RKO (cell line): ENCODE data around the gene SLCO2A1.

ENCODE experiments used
- DNase-seq: peaks from one replicate; pipeline ENCODE4 v3.0.0-alpha.2; 2016; ENCODE audit warnings: low spot score

SLCO2A1 gene

DNA sequence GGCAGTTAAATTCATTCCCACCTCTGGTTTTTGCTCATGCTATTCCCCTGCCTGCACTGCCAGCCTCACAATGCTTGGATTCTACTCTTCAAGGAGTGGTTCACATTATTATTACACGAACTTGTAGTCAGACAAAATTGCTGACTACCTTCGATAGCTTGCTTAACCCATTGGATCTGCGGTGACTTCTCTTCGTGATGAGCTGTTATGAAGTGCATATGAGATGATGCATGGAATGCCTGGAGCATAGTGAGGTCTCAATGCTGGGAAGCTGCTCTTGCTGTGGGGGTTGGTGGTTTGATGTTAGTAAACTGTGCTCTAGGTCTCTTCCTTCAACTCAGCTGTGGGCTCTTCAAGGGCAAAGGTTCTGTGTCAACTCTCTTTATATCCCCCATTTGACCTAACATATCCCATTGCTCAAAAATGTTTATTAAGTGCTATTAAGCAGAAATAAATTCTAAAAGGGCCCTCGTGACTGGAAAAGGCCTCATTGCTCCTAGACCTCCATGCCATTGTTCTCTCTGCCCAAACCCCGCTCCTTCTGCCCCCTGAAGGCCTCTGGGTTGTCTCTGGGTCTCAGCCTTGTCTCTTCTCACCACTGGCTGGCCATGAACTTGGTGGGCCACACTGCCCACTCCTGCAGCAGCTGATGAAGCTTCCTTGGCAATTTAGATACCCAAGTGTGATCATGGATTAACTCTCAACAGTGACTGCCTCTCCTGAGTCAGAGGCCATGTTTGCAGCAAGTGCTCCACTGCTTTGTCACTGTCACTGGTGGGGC is 4.5 kb upstream of the SLCO2A1 start:
- DNase-seq, result no peak

DNA sequence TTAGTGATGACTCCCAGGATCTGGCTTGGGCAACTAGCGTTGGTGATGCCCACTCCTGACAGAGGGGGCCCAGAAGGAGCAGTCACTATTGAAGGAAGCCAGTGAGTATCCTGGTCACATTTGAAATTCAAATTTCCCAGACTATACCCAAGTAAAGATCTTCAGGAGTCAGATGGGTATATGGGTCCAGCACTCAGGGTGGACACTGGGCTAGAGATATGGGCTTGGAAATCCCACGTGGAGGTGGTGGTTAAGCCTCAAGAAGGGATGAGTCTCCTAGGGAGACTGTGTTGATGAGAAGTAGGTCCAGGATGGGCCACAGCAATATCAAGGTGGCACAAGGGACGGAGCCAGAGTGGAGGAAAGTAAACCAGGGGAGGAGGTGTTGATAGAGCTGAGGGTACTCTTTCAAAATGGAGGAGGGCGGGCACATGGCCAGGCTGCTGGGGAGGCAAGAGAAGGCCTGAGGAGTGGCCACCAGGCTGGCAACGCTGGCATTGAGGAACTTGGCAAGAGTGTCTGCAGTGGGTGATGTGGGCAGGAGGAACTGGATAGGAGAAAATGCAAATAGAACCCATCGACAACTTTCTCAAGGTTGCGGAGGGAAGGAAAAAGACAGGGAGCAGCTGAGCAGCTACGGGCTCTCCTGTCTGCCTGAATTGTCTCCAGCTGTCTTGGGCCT is 3.7 kb upstream of the SLCO2A1 start:
- no peak for DNase-seq

DNA sequence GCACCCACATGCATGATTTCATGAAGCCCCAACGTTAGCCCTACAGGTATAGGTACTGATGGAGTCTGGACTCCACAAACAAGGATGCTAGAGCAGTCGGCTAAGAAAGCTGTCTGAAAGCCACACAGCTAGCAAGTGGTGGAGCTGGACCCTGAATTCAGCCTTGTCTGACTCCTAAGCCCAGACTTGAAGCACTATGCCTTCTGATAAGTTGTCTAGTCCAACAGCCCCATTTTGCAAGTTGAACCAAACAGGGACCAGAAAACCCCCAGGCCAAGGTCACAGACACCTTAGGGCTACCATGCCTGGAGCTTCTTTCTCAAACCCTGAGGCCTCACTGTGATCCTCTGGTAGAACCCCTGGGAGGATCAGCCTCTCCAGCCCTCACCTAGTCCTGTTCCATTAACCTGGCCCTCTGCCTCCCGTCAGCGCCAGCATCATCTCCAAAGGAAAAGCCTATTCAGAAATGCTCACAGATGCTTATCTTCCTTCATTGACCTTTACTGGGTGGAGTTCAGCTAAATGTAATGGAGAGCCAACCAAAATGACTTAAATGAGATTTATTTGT is 1.7 kb upstream of the SLCO2A1 start:
- DNase-seq, result no peak

DNA sequence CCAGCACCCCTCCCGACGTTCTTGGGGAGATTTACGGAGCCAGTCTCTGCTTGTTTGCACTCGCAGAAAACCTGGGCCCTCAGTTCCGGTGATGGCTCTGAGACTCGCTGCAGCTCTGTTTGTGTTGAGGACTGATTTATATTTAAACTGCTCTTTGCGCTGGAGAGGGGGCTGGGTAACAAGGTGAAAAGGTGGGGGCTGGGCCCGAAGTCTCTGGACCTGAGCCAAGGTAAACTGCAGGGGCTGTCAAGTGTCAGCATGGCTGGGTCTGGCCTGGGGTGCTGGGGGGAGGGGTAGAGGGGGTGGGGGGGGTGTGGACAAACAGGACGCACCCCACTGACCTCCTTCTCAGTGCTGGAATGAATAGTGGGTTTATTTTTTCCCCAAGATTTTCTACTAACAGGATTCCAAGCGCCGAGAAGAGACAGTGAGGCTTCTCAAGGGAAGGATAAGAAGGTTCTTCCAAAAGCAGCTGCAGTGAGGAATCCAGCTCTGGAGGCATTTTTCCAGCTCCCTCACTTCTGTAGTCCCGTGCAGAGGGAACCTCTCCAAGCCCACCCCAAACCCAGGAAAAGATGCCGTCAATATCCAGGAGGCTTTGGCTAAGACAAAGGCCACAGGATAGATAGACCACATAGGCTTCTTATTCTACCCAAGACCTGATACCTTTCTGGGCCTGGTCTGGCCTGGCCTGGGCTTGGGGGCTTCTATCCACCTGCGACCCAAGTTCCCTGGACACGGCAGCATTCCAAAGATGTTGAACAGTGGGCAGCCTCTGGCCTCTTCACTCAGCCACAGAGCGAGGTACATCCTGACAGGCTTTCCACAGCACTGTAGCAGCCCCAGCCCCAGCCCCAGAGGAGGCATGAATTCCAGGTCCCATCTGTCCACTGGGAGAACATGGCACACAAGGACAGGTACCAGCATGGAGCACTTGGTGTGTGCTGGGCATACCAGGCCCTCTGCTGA is 938 bp upstream of the SLCO2A1 start:
- DNase-seq, result no peak

DNA sequence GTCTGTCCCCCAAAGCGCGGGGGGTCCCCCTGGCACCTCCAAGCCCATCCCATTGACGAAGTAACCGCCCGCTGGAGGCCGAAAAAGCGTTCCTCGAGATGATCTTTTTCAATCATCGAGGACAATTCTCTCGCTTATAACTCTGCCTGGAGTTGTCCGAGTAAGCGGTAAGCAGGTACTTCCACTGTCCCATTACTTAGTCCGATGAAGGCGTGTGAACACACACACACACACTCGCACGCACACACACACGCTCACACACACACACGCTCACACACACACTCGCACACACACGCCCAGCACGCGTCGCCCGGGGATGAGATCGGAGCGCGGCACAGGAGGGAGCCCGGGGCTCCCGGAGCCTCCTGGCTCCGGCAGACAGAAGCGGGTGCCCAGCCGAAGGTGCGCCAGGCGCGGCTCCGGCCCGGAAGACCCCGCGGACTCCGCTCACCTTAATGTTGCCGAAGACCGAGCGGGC is 430 bp downstream of the SLCO2A1 start:
- no peak for DNase-seq

DNA sequence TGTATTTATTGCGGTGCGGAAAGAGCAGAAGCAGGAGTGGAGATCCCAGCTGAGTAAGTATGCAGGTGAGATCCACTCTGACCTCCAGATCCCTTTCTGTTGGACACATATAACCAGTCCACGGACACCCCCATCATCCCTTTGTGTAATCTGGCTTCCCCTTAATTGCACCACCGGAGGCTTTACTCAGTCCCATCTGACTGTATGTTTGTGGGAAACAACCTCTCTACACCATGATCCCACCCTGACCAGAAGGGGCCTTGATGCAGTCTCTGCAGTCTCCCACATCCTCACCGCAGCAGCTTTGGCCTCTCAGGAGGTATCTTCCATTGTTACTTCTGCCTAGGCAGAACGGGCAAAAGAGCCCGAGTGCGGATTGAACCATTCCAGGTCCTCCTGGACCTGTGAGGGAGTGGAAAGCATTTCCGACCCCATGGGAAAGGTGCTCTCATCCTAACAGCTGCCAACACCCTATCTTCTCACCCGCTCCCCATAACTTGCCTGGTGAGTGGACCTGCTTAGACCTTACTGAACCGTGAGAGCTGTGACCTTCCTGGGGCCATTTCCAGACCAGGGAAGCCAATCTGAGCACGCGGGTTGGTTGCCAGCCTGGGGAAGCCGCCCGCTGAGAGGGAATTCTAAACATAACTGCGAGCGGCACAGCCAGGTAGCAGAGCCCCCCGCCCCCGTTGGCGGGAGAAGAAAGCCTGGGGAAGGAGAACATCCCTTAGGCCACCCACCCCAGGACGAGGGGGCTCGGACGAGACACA is 1.1 kb downstream of the SLCO2A1 start:
- DNase-seq, result no peak

DNA sequence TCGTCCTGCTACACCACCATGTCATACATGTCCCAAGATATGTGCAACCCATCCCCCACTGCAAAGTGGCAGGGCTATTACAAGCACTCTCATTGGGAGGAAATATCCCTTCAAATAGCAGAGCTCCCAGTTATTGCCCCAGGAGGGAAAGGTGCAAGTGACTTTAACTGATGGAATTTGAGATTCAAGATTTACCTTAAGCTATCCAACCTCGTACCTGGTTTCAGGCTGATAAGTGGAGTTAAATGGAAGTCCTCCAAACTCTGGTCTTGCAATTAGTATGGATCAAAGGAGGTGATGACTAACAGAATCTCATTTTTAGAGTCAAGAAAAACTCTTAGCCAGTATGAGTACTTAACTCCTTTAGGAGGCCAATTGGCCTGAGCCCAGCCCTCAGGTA is 2.1 kb downstream of the SLCO2A1 start:
- DNase-seq, result no peak

DNA sequence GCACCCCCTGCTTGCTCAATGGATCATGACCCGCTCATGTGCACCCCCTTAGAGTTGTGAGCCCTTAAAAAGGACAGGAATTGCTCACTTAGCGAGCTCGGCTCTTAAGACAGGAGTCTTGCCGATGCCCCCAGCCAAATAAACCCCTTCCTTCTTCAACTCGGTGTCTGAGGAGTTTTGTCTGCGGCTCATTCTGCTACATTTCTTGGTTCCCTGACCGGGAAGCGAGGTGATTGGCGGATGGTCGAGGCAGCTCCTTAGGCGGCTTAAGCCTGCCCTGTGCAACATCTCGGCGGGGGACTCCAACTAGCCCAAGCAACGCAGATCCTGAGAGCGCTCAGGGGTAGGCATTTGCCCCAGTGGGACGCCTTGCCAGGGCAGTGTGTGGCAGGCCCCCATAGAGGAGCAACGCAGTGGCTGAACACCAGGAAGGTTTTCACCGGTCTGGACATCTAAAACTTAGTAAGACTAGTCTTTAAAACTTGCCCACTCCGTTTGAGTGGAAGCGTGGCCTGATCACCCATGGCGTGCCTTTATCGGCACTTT is 9.5 kb downstream of the SLCO2A1 start:
- DNase-seq, result no peak

DNA sequence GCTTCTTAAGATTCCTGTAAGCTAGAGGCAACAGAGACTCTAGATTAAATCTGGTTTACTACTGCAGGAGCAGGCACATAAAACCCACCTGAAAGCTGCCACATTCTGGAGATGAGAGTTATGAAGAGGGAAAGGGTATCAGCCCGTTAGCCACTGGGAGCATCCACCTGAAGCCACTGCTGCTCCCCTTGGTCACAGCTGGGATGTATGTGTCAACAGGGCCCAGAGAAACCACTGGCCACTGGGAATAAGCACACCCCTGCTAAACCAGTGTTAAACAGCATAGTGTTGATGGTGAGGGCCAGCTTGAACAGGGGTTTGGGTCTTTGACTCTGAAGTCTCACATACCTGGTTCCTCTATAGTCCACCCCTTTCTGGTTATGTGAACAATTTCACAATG is 10.9 kb downstream of the SLCO2A1 start:
- DNase-seq, result no peak

DNA sequence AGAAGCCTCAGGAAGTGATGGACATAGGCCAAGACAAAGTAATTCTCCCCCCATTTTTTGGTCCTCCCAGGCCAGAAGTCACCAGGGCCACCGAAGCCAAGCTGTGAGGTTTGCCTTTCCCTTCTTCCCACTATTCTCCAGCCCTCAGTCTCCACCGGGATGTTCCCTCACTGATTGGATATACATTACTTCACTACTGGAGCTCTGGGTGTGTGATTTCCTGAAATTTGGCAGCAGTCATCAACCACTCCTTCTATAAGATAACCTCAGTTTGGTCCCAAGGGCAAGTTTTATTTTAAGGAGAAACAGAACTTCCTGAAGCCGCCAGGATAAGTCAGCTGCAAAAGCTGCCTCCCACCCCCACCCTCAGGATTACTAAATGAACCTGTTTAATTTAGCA is 11.3 kb downstream of the SLCO2A1 start:
- no peak for DNase-seq

DNA sequence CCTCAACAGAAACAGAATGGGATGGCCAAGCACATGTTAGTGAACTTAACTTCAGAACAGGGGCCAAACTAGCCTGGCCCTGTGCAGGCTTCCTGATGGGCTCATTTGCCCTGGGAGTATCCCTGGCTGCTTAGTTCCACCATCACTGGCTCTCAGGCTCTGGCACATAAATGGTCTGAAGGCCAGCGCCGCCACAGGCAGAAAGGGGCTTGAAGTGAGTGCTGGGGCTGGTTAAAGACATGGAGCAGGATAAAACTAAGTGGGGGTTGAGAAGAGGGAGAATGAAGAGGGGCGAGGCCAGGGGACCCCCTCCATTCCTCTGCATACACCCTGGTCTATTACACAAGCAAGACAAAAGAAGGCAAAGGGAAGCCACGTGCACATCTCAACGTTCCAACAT is 12.2 kb downstream of the SLCO2A1 start:
- DNase-seq, result no peak

DNA sequence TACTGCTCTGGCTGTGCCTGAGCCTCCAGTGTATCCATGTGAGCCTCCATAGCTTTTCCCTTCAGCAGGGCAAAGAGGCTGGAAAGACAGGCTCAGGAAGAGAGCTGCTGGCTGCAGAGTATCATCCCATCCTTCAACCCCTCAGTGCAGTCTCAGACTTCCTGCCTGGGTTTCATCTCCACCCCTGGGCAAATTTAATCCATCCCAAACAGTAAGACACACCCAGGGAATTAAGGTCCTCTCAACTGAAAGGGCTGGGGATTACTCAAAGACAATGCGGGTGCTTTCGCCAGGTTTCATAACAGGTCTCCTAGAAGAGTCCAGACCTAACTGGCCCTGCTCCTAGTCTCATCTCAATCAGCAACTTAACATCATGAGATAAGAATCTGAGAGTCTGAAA is 15.5 kb downstream of the SLCO2A1 start:
- DNase-seq, result no peak

DNA sequence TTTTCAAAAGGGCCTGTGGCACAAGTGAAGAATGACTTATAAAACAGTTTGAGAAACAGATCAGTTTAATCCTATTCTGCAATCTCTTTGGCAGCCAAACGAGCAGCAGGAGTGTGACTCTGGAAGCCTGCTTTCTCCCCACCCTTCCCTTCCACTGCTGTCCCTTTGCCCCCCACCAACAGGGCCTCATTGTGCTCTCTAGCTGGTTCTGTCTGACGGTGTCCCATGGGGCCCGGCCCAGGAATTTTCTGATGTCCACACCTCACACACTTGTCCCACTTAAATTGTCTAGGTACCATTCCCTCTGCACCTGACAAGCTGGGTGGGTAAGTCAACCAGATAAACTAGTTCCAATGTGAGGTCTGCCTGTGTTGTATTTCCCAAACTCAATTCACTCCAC is 16.4 kb downstream of the SLCO2A1 start:
- no peak for DNase-seq

DNA sequence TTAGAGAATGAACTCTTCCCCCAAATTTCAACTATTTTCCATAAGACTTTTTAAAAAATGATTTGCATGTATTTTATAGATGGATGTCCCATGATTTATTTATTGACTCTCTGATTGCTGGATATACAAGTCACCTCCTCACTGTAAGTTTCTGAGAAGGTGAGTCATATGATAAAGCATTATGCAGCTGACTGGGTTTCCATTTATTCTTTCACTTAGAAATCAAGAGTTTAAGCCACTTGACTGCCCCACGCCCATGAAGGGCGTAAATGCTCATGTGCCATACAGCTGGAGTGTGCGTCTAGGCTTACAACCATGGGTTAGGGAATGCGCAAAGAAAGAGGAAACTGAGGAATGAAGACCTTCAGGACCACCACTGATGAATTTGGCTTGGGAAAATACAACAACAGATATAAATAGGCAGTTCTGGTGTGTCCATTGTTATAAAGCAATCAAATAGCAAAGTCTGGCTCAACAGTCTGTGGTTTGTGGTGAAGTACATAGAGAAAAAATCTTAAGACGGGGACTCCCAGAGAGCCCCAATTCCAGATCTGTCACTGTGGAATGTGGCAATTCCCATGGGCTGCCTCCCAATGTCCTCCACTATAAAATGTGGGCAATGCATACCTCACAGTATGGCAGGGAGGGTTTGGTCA is 20.3 kb downstream of the SLCO2A1 start:
- no peak for DNase-seq

DNA sequence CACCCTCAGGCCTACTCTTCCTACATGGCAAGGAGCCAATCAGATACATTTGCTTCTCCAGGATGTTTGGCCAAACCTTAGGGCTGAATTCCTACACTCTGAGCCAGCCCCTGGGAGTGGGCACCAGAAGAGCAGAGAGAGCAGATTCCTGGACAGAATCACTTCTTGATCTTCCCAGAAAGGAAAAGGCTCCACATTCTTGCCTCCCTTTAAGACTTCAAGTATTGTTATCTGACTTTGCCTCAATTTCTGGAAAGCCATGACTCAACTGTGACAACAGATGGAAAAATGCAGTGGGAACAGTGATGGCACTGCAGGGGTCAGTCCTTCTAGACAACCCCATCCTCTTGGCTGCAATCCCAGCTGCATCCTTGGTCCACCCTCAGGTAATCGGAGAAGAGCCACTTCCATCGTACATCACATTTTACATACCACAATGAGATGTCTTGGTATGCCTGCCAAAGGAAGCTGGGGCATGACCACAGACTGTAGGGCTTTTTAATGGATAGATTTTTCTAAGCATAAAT is 21.0 kb downstream of the SLCO2A1 start:
- DNase-seq, result no peak

DNA sequence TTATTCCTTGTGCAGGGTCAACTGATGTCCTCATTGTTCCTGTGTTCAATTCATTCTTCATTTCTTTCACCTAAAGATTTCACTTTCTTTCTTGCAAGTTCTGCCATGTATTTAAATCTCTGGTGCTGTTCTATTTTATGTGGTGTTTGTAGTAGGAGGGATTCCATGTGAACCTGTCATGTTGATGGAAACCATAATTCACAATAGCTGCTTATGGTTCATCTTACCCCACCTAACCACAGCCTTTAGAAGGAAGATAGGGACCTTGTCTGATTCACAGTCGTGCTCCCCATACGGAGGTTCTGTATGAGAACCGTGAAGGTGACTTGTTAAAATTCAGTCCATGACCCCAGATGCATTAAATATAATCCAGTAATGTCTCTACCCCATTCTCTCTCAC is 21.9 kb downstream of the SLCO2A1 start:
- DNase-seq, result no peak

DNA sequence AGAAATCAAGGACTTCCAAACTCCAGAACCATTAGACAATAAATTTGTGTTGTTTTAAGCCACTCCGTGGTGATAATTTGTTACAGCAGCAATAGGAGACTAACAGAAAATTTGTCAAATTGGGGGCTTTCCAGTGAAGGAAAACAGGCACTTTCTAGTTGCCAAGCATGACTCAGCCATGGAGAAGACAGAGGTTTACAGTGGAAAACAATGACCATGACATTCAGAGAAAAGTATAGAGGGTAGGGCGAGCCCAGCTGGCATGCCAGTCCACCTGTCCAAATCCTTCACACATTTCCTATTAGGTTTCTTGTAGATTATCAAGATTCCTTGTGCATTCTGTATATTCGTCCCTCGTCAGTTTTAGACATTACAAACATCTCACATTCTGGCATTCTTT is 24.9 kb downstream of the SLCO2A1 start:
- DNase-seq, result no peak

DNA sequence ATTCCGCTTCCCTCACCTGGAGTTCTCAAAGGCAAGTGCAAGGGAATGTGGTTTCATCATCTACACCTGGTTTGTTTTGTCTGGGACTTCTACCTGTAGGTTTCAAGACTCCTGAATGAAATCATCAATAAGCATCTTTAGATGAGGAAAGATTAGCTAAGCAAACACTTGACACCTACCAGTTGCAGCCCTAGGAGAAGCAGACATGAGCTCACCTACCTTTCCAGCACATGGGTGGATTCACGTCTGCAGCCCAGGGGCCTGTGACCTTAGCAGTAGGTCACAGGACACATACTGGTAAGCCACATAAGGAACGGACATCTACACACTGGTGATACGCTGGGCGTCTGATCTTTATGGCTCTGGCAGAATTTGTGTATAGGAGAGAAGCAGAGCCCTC is 26.7 kb downstream of the SLCO2A1 start:
- DNase-seq, result no peak

DNA sequence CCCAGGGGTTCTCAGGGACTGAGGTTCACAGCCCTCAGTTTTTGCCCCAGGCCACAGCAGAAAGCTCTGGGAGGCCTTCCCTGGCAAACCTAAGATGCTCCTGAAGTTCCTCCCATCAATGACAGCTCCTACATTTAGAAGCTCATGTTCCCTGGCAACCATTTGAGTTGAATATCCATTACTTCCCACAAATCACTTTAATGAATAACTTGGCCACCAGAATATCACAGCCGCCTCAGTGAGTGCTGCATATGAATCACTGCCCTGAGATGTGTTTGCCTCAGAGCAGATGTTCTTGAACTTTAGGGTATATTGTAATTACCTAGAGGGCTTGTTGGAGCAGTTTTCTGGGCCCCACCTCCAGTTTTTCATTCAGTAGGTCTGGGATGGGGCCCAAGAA is 27.4 kb downstream of the SLCO2A1 start:
- DNase-seq, result no peak

DNA sequence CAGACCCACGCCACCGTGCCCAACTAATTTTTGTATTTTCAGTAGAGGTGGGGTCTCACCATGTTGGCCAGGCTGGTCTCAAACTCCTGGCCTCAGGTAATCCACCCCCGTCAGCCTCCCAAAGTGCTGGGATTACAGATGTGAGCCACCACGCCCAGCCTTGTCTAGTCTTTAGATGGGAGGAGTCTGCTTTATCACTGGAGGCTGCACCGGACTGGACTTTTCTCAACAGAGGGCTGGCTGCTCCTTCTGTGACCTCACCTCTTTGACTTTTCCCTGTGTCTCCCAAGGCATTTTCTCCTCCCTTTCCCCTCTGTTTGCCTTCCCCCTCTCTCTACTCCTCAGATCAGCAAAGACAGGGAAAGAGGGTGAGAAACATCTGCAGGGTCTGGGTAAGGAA is 28.5 kb downstream of the SLCO2A1 start:
- DNase-seq, result no peak
